ENCODE results near the gene ARHGAP26. TPM values are rescaled to one million over a fixed set of nuclear protein-coding genes. Genes with fewer than 3 reads are reported as not detected.
A peak's percentile ranks its signal among the peaks of the same experiment; 100 is the strongest.

ARHGAP26 gene
- polyA plus RNA-seq, 3 donors: 26.5 to 56.8 (median 28.7) TPM

DNA sequence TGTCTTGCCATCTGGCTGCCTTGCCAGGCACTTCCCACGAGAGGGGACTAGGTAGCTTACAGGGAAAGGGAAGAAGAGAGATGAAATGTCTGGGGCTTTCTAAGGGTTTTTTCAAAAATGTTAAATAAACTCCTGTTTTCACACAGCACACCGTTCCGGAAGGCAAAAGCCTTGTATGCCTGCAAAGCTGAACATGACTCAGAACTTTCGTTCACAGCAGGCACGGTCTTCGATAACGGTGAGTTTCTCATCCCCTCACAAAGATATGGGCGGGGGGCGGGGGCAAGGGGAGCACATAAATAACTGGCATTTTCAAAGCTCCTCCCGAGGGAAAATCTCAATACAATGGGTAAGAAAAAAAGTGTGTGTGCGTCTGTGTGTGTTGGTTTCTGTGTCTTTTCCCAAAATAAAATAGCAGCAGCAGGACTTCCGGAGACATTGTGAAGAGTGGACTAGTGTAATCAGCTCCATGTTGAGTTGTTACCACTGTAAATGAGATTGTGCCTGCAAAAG lies 443.7 kb downstream of the ARHGAP26 start:
- no peaks in the 10 kb centered on the region for H3K79me2 ChIP-seq (ENCODE audit: insufficient read depth, low read length)
- H3K4me2 ChIP-seq (replicated peaks; ENCODE audit: extremely low read depth, low read length, poor library complexity, severe bottlenecking): no peak overlapping the region
- H3K36me3 Mint-ChIP-seq: peaks cover 77 to 92% of the 10 kb centered on the region in 2 donors
- H3K4me3 ChIP-seq (replicated peaks in 1 of 3; ENCODE audit: low read depth in 2 of 3, low read length in 3 of 3): no peak overlapping the region
- intact Hi-C loops (cut with micrococcal nuclease): loop anchor here in 1 of 2 donors (10.0 kb wide), 1 partner anchor 51 kb away; no protein-coding TSS in a partner anchor
- H4K20me1 ChIP-seq (ENCODE audit: insufficient read depth, low read length): peaks cover 30% of the 10 kb centered on the region
- H3K27ac ChIP-seq (ENCODE audit: low read depth in 1 of 2, low read length in 2 of 2): no peak overlapping the region
- no peak for DNase-seq
- no peak overlapping the region for H3K9ac ChIP-seq (ENCODE audit: insufficient read depth, low read length, poor library complexity, severe bottlenecking)
- TF ChIP-seq, protein P1, sequence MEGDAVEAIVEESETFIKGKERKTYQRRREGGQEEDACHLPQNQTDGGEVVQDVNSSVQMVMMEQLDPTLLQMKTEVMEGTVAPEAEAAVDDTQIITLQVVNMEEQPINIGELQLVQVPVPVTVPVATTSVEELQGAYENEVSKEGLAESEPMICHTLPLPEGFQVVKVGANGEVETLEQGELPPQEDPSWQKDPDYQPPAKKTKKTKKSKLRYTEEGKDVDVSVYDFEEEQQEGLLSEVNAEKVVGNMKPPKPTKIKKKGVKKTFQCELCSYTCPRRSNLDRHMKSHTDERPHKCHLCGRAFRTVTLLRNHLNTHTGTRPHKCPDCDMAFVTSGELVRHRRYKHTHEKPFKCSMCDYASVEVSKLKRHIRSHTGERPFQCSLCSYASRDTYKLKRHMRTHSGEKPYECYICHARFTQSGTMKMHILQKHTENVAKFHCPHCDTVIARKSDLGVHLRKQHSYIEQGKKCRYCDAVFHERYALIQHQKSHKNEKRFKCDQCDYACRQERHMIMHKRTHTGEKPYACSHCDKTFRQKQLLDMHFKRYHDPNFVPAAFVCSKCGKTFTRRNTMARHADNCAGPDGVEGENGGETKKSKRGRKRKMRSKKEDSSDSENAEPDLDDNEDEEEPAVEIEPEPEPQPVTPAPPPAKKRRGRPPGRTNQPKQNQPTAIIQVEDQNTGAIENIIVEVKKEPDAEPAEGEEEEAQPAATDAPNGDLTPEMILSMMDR (IDR thresholded peaks at IDR 0.05): no peak
- peaks cover 25 to 31% of the 10 kb centered on the region in 2 donors for H3K4me1 ChIP-seq (ENCODE audit: control insufficient read depth in 1 of 2, insufficient read depth in 2 of 2, low read length in 2 of 2)
- no peaks in the 10 kb centered on the region for H3K9me3 ChIP-seq (replicated peaks in 1 of 2; ENCODE audit: control insufficient read depth in 1 of 2, insufficient read depth in 1 of 2, low read length in 2 of 2)
- H2AFZ ChIP-seq (ENCODE audit: insufficient read depth, low read depth, low read length, poor library complexity, severe bottlenecking): no peak overlapping the region
- peak overlapping the region in 2 of 7 donors; percentile 20 to 48 for H3K27ac Mint-ChIP-seq
- peaks cover 32 to 76% of the 10 kb centered on the region in 2 donors for H3K36me3 ChIP-seq (replicated peaks in 1 of 2; ENCODE audit: control insufficient read depth in 1 of 2, insufficient read depth in 2 of 2, low read length in 2 of 2)
- H3K9me3 Mint-ChIP-seq: no peaks in the 10 kb centered on the region
- no peaks in the 10 kb centered on the region for H3K27me3 ChIP-seq (ENCODE audit: control insufficient read depth in 2 of 2, insufficient read depth in 2 of 2, low read length in 2 of 2)
- 83% methylated on average over 2 of the region's 12 CpGs for WGBS (ENCODE audit: insufficient coverage)
- H3K27me3 Mint-ChIP-seq (ENCODE audit: low read depth in 3 of 3): peaks cover 0 to 2% (median 1%) of the 10 kb centered on the region in 3 donors
- peaks cover 47% of the 10 kb centered on the region for H3K4me1 Mint-ChIP-seq
- H3K4me3 Mint-ChIP-seq: no peak overlapping the region

DNA sequence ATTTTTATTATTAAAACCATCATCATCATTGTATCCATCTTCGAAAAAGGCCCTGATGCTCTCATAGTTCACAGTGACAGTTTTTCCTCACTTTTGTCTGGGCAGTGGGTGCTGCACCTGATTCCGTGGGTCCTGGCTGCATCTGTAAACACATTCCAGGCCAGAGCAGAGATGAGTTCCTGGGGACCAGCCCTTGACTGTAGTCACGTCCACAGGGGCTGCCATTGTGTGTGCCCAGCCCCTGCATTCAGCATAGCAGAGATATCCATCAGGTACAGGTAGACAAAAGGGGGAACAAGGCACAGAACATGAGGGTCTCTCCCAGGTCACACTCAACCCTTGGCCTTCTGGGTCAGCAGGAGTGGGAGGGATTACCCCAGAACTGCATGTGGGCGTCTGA lies 444.3 kb downstream of the ARHGAP26 start:
- H3K4me1 Mint-ChIP-seq: peaks cover 48% of the 10 kb centered on the region
- no peak overlapping the region for H2AFZ ChIP-seq (ENCODE audit: insufficient read depth, low read depth, low read length, poor library complexity, severe bottlenecking)
- H3K27ac ChIP-seq (ENCODE audit: low read depth in 1 of 2, low read length in 2 of 2): no peak overlapping the region
- H3K9me3 Mint-ChIP-seq: no peaks in the 10 kb centered on the region
- peak overlapping the region in 1 of 7 donors; percentile 30 for H3K27ac Mint-ChIP-seq
- H3K9ac ChIP-seq (ENCODE audit: insufficient read depth, low read length, poor library complexity, severe bottlenecking): no peak overlapping the region
- H3K4me3 Mint-ChIP-seq: no peak overlapping the region
- no peak overlapping the region for H3K4me3 ChIP-seq (replicated peaks in 1 of 3; ENCODE audit: low read depth in 2 of 3, low read length in 3 of 3)
- H3K27me3 Mint-ChIP-seq (ENCODE audit: low read depth in 3 of 3): peaks cover 0 to 2% (median 1%) of the 10 kb centered on the region in 3 donors
- peaks cover 32 to 76% of the 10 kb centered on the region in 2 donors for H3K36me3 ChIP-seq (replicated peaks in 1 of 2; ENCODE audit: control insufficient read depth in 1 of 2, insufficient read depth in 2 of 2, low read length in 2 of 2)
- peaks cover 78 to 89% of the 10 kb centered on the region in 2 donors for H3K36me3 Mint-ChIP-seq
- H3K79me2 ChIP-seq (ENCODE audit: insufficient read depth, low read length): no peaks in the 10 kb centered on the region
- peaks cover 25 to 31% of the 10 kb centered on the region in 2 donors for H3K4me1 ChIP-seq (ENCODE audit: control insufficient read depth in 1 of 2, insufficient read depth in 2 of 2, low read length in 2 of 2)
- intact Hi-C loops (cut with micrococcal nuclease): loop anchor here in 1 of 2 donors (10.0 kb wide), 1 partner anchor 50 kb away; no protein-coding TSS in a partner anchor
- WGBS (ENCODE audit: insufficient coverage): 100% methylated on average over 3 of the region's 4 CpGs
- H3K9me3 ChIP-seq (replicated peaks in 1 of 2; ENCODE audit: control insufficient read depth in 1 of 2, insufficient read depth in 1 of 2, low read length in 2 of 2): no peaks in the 10 kb centered on the region
- H4K20me1 ChIP-seq (ENCODE audit: insufficient read depth, low read length): peaks cover 36% of the 10 kb centered on the region
- H3K27me3 ChIP-seq (ENCODE audit: control insufficient read depth in 2 of 2, insufficient read depth in 2 of 2, low read length in 2 of 2): no peaks in the 10 kb centered on the region
- DNase-seq: no peak
- H3K4me2 ChIP-seq (replicated peaks; ENCODE audit: extremely low read depth, low read length, poor library complexity, severe bottlenecking): no peak overlapping the region
- TF ChIP-seq, protein P1 (IDR thresholded peaks at IDR 0.05): no peak
